GM12801 (cell line): ENCODE results near the gene COIL.
A peak's percentile ranks its signal among the peaks of the same experiment; 100 is the strongest.

Experiments used
- CTCF ChIP-seq: IDR thresholded peaks from one replicate; pipeline ENCODE4 v1.5.1; 2011; ENCODE audit warnings: control low read depth; ENCODE audit not compliant: insufficient read length; ENCODE audit errors: extremely low read depth

COIL gene

GRCh38 chr17:56960596-56961538 lies at the start of gene COIL:
COIL (minus strand) TSS chr17:56961050; CDS start chr17:56961019, 31 bp downstream.
- peak; percentile 70 for TF ChIP-seq CTCF

GRCh38 chr17:57010487-57010886 lies 49.6 kb upstream of the COIL start:
- TF ChIP-seq CTCF, result no peak

GRCh38 chr17:57009737-57010445 lies 49.0 kb upstream of the COIL start:
- no peak for TF ChIP-seq CTCF

GRCh38 chr17:57008958-57009357 lies 48.1 kb upstream of the COIL start:
- TF ChIP-seq CTCF, result no peak

GRCh38 chr17:57006040-57006439 lies 45.2 kb upstream of the COIL start:
- no peak for TF ChIP-seq CTCF

GRCh38 chr17:57004944-57005579 lies 44.2 kb upstream of the COIL start:
- no peak for TF ChIP-seq CTCF

GRCh38 chr17:57002904-57003303 lies 42.1 kb upstream of the COIL start:
- TF ChIP-seq CTCF, result no peak
